Measurements from ENCODE around the gene ATRIP.

The ATRIP gene

GRCh38 chr3:48410205-48411040 lies 36.1 kb upstream of the ATRIP start:
- no peak for DNase-seq (ENCODE audit: low spot score)

- DNase-seq (ENCODE audit: low spot score): no peak
Measured at GRCh38 chr3:48411041-48411588, 35.4 kb upstream of the ATRIP start.

GRCh38 chr3:48411606-48412374 lies 34.7 kb upstream of the ATRIP start:
- no peak for DNase-seq (ENCODE audit: low spot score)

GRCh38 chr3:48412375-48413001 lies 34.0 kb upstream of the ATRIP start:
- no peak for DNase-seq (ENCODE audit: low spot score)

- DNase-seq (ENCODE audit: low spot score): no peak
Measured at GRCh38 chr3:48413086-48413485, 33.5 kb upstream of the ATRIP start.

- no peak for DNase-seq (ENCODE audit: low spot score)
Measured at GRCh38 chr3:48413611-48414010, 32.9 kb upstream of the ATRIP start.

GRCh38 chr3:48414376-48415250 lies 31.9 kb upstream of the ATRIP start:
- DNase-seq (ENCODE audit: low spot score): no peak

GRCh38 chr3:48415251-48415953 lies 31.1 kb upstream of the ATRIP start:
- no peak for DNase-seq (ENCODE audit: low spot score)

- no peak for DNase-seq (ENCODE audit: low spot score)
Measured at GRCh38 chr3:48416091-48416505, 30.4 kb upstream of the ATRIP start.

GRCh38 chr3:48416546-48416945 lies 30.0 kb upstream of the ATRIP start:
- no peak for DNase-seq (ENCODE audit: low spot score)

- no peak for DNase-seq (ENCODE audit: low spot score)
Measured at GRCh38 chr3:48417529-48418108, 28.9 kb upstream of the ATRIP start.

- DNase-seq (ENCODE audit: low spot score): no peak
Measured at GRCh38 chr3:48418140-48418539, 28.4 kb upstream of the ATRIP start.

GRCh38 chr3:48418651-48419050 lies 27.9 kb upstream of the ATRIP start:
- no peak for DNase-seq (ENCODE audit: low spot score)

GRCh38 chr3:48419149-48419548 lies 27.4 kb upstream of the ATRIP start:
- no peak for DNase-seq (ENCODE audit: low spot score)

- no peak for DNase-seq (ENCODE audit: low spot score)
Measured at GRCh38 chr3:48419597-48419996, 26.9 kb upstream of the ATRIP start.

- no peak for DNase-seq (ENCODE audit: low spot score)
Measured at GRCh38 chr3:48420561-48420960, 26.0 kb upstream of the ATRIP start.

- DNase-seq (ENCODE audit: low spot score): no peak
Measured at GRCh38 chr3:48422272-48422671, 24.3 kb upstream of the ATRIP start.

- DNase-seq (ENCODE audit: low spot score): no peak
Measured at GRCh38 chr3:48422681-48423080, 23.9 kb upstream of the ATRIP start.

GRCh38 chr3:48423241-48423882 lies 23.2 kb upstream of the ATRIP start:
- DNase-seq (ENCODE audit: low spot score): no peak
